K562 (cell line): ENCODE data around the gene CCDC34. TPM values are rescaled to one million over a fixed set of nuclear protein-coding genes. Genes with fewer than 3 reads are reported as not detected.

Experiments used
- ATAC-seq: fragments of 200-7000 bp; cut with Tn5 transposase; 3 replicates; pipeline ENCODE4 v1.9.1; 2020; ENCODE audit warnings: moderate library complexity
- BruUV-seq: library from RNA; stranded (reverse); fragments of 400-500 nt; replicated peaks from 2 replicates; lab custom pipeline; 2021; lab: Mats Ljungman, UMichigan
- CTCF ChIA-PET: fragments of 300-600 bp; formaldehyde crosslinking; extraction: SDS; loops from one replicate; lab custom pipeline; 2021; ENCODE audit warnings: low intra/inter-chr PET ratio; lab: Yijun Ruan, JAX
- POLR2A ChIA-PET: fragments of 300-600, 350-650 bp; sonication (Branson Sonifier 250); formaldehyde crosslinking; extraction: SDS; loops from one replicate; lab custom pipeline; 2021; ENCODE audit warnings: antibody characterized with exemption, inconsistent platforms; lab: Yijun Ruan, JAX
- DNase-seq, 4 experiments: peaks; one replicate each; pipeline versions ENCODE4 v3.0.0 to v3.0.0-alpha.2; 2011 to 2018; ENCODE audit warnings: low spot score in 3 of 4, mixed read lengths in 3 of 4; ENCODE audit errors: extremely low read depth in 1 of 4
- FAIRE-seq: peaks from 2 replicates; lab custom pipeline; 2011; peaks lifted over from hg19 to GRCh38; lab: Jason Lieb, UNC
- H2AFZ ChIP-seq: 2 replicates; pipeline ENCODE4 v1.6.0; 2011; ENCODE audit warnings: low read depth, low read length, control low read depth, inconsistent platforms
- H3K27ac ChIP-seq: fragments of 200-600 bp; 3 replicates; pipeline ENCODE4 v1.8.0; 2011; ENCODE audit warnings: low read depth, mild to moderate bottlenecking, control low read depth, inconsistent platforms, low read length, moderate library complexity, mixed read lengths; ENCODE audit errors: extremely low read depth
- H3K27me3 ChIP-seq, 2 experiments: fragments of 300-600 bp in 1 of 2; 2 replicates in 1 of 2; 3 replicates in 1 of 2; pipeline versions ENCODE4 v1.6.0 to v1.8.0; 2011; ENCODE audit warnings: inconsistent platforms in 2 of 2, low read length in 2 of 2, mild to moderate bottlenecking in 1 of 2, mixed read lengths in 1 of 2, moderate library complexity in 1 of 2; ENCODE audit not compliant: control insufficient read depth in 2 of 2, insufficient read depth in 2 of 2
- H3K36me3 ChIP-seq: fragments of 300-600 bp; 3 replicates; pipeline ENCODE4 v1.8.0; 2011; ENCODE audit warnings: mild to moderate bottlenecking, low read length, inconsistent platforms; ENCODE audit not compliant: control insufficient read depth, insufficient read depth
- H3K4me1 ChIP-seq, 2 experiments: fragments of 200-600 bp in 1 of 2; replicated peaks in 1 of 2; 2 replicates in 1 of 2; 3 replicates in 1 of 2; pipeline versions ENCODE4 v1.5.1 to v1.8.0; 2011; ENCODE audit warnings: inconsistent platforms in 2 of 2, low read length in 2 of 2, mild to moderate bottlenecking in 1 of 2, mixed read lengths in 1 of 2, moderate library complexity in 1 of 2; ENCODE audit not compliant: control insufficient read depth in 2 of 2, insufficient read depth in 2 of 2
- H3K4me2 ChIP-seq: 2 replicates; pipeline ENCODE4 v1.6.1; 2011; ENCODE audit warnings: low read length, control low read depth, inconsistent platforms, mixed read lengths; ENCODE audit not compliant: insufficient read depth
- H3K4me3 ChIP-seq: fragments of 200-600 bp; sonication (generic), shearing (Covaris generic); 2 replicates; pipeline ENCODE4 v1.5.1; 2016; ENCODE audit warnings: control low read depth, inconsistent platforms
- H3K79me2 ChIP-seq: fragments of 200-600 bp; 3 replicates; pipeline ENCODE4 v1.8.0; 2011; ENCODE audit warnings: low read length, inconsistent platforms; ENCODE audit not compliant: control insufficient read depth, insufficient read depth
- H3K9ac ChIP-seq, 2 experiments: 2 replicates each; pipeline versions ENCODE4 v1.6.0 to v1.6.1; 2011; ENCODE audit warnings: low read depth in 2 of 2, low read length in 2 of 2, control low read depth in 1 of 2, inconsistent platforms in 1 of 2, mild to moderate bottlenecking in 1 of 2, mixed read lengths in 1 of 2; ENCODE audit not compliant: insufficient read depth in 1 of 2
- H3K9me1 ChIP-seq: one replicate; pipeline ENCODE4 v1.6.0; 2011; ENCODE audit warnings: inconsistent platforms, mild to moderate bottlenecking, low read length, moderate library complexity; ENCODE audit not compliant: control insufficient read depth, insufficient read depth
- H3K9me3 ChIP-seq: replicated peaks from 2 replicates; pipeline ENCODE4 v1.5.1; 2011; ENCODE audit warnings: low read depth, low read length, inconsistent platforms; ENCODE audit not compliant: control insufficient read depth, insufficient read depth
- H4K20me1 ChIP-seq: replicated peaks from 2 replicates; pipeline ENCODE4 v1.6.1; 2011; ENCODE audit warnings: low read length, inconsistent platforms, mixed read lengths; ENCODE audit not compliant: control insufficient read depth, insufficient read depth
- KDM5B ChIP-seq: fragments of 200-600 bp; sonication (generic); IDR thresholded peaks from 2 replicates; pipeline ENCODE4 v1.6.1; 2012; ENCODE audit warnings: low read depth, mild to moderate bottlenecking, moderate library complexity, low read length, control low read depth, inconsistent platforms; ENCODE audit not compliant: insufficient replicate concordance
- MBD2 ChIP-seq: sonication (generic); IDR thresholded peaks from 2 replicates; pipeline ENCODE4 v1.6.1; 2016; ENCODE audit warnings: low read depth, borderline replicate concordance
- NR1H2 ChIP-seq: sonication (generic); formaldehyde crosslinking; IDR thresholded peaks from 2 replicates; pipeline ENCODE4 v1.4.0; 2020; ENCODE audit warnings: mild to moderate bottlenecking, missing genetic modification reagents
- SMARCC2 ChIP-seq: fragments of 450-650 bp; IDR thresholded peaks from 2 replicates; pipeline ENCODE4 v1.6.1; 2017; ENCODE audit warnings: antibody characterized with exemption, moderate library complexity, mild to moderate bottlenecking, low read depth
- SPI1 ChIP-seq: IDR thresholded peaks from 2 replicates; pipeline ENCODE4 v1.6.1; 2011; ENCODE audit warnings: low read depth, low read length, control low read depth, borderline replicate concordance
- TBL1XR1 ChIP-seq, 2 experiments: IDR thresholded peaks; 2 replicates each; pipeline ENCODE4 v1.6.1; 2012; ENCODE audit warnings: improper control_type of control experiment in 2 of 2, low read length in 2 of 2, mild to moderate bottlenecking in 1 of 2
- TFAP4 ChIP-seq: sonication (generic); formaldehyde crosslinking; IDR thresholded peaks from 2 replicates; pipeline ENCODE4 v1.8.0; 2022; ENCODE audit warnings: missing genetic modification reagents, mild to moderate bottlenecking, moderate library complexity, borderline replicate concordance
- ZBTB12 ChIP-seq: fragments of 250-450 bp; sonication (Bioruptor Pico); IDR thresholded peaks from 2 replicates; pipeline ENCODE4 v1.4.0; 2020
- ZKSCAN3 ChIP-seq: fragments of 250-450 bp; sonication (Bioruptor Pico); IDR thresholded peaks from 2 replicates; pipeline ENCODE4 v1.4.0; 2020
- ZNF280B ChIP-seq: fragments of 250-450 bp; sonication (Bioruptor Pico); IDR thresholded peaks from 2 replicates; pipeline ENCODE4 v1.5.1; 2021; ENCODE audit warnings: mild to moderate bottlenecking
- ZNF668 ChIP-seq: fragments of 250-450 bp; sonication (Bioruptor Pico); IDR thresholded peaks from 2 replicates; pipeline ENCODE4 v1.8.0; 2022; ENCODE audit warnings: mild to moderate bottlenecking, inconsistent platforms
- in situ Hi-C: fragments of 300-500 bp; cut with MboI; formaldehyde crosslinking; loops from 4 replicates; pipeline ENCODE4 v1.15.0; 2018; ENCODE audit warnings: inconsistent platforms, mixed read lengths
- intact Hi-C: fragments of 100-400 bp; cut with micrococcal nuclease; formaldehyde crosslinking; loops from 2 replicates; pipeline ENCODE4 v1.14.2; 2022
- polyA plus RNA-seq, 8 experiments: library from polyadenylated mRNA; depleted of rRNA in 4 of 8; stranded (reverse) in 5 of 8; unstranded in 3 of 8; fragments of >200 nt; fragmentation: Nextera tagmentation in 2 of 8; fragmentation: Illumina TruSeq in 1 of 8; extraction: Ambion mirVana in 2 of 8; extraction: Trizol in 1 of 8; gene quantifications; 2 replicates each; pipeline versions ENCODE4 v1.2.1 to v1.2.3, GENCODE V29; 2011 to 2014; ENCODE audit warnings: inconsistent platforms in 1 of 8, missing spikeins in 1 of 8
- total RNA-seq, 7 experiments: library from RNA; depleted of rRNA in 6 of 7; stranded (reverse); fragments of >200 nt in 6 of 7; fragmentation: Illumina TruSeq in 2 of 7; extraction: Trizol in 2 of 7; gene quantifications; 2 replicates each; pipeline versions ENCODE4 v1.2.1 to v1.2.3, GENCODE V29; 2011 to 2021; ENCODE audit warnings: low replicate concordance in 1 of 7

The CCDC34 gene
- total and polyA plus RNA-seq, 9 of the 15 experiments (the other 6 are each of a cell fraction or from before 2014, with no cell fraction given): 6.2 to 42.0 (median 15.7) TPM

- Histone ChIP-seq H3K4me2 (no peak overlapping the region), H3K27ac (no peak overlapping the region), H3K4me3 (no peak overlapping the region), H3K9me3 (no peaks in the 10 kb centered on the region), H3K79me2 (no peaks in the 10 kb centered on the region), H3K9me1 (no peaks in the 10 kb centered on the region), H3K9ac (no peak overlapping the region), H4K20me1 (no peaks in the 10 kb centered on the region), H2AFZ (no peak overlapping the region), H3K27me3 (no peaks in the 10 kb centered on the region), H3K36me3 (peaks cover 6% of the 10 kb centered on the region; the same call in 1 of the 3 replicates), H3K4me1 (peaks cover 4 to 7% of the 10 kb centered on the region in 2 experiments; a peak in 3 of 5 replicates)
- in situ Hi-C loops (no loop called here), intact Hi-C loops (no loop called here)
- BruUV-seq: no TSS peak
- DNase-seq (no peak), FAIRE-seq (no peak), ATAC-seq (no peak)
- ChIA-PET POLR2A (interaction anchor here (0.5 to 1.1 kb wide), 2 partner anchors 9 to 13 kb away, joined by 3 read pairs; no protein-coding TSS in a partner anchor), CTCF (no interaction called here)
- TF ChIP-seq SMARCC2 (no peak), ZNF668 (CRISPR knock-in tag) (no peak), ZBTB12 (no peak), KDM5B (no peak), TFAP4 (CRISPR knock-in tag) (no peak), SPI1 (no peak), ZKSCAN3 (CRISPR knock-in tag) (no peak), MBD2 (no peak), ZNF280B (CRISPR knock-in tag) (no peak), NR1H2 (CRISPR knock-in tag) (no peak), TBL1XR1 (IDR thresholded peaks at IDR 0.05; ENCODE audit: low read length in 2 of 2) (no peak)
Measured at GRCh38 chr11:27350511-27350910, 12.5 kb downstream of the CCDC34 start.
